Measurements from ENCODE around the gene ARMC3. TPM values are rescaled to one million over a fixed set of nuclear protein-coding genes. Genes with fewer than 3 reads are reported as not detected.

Gene ARMC3
- total RNA-seq, 4 donors from 2014 or later = 0.42 TPM; not detected in 3

DNA sequence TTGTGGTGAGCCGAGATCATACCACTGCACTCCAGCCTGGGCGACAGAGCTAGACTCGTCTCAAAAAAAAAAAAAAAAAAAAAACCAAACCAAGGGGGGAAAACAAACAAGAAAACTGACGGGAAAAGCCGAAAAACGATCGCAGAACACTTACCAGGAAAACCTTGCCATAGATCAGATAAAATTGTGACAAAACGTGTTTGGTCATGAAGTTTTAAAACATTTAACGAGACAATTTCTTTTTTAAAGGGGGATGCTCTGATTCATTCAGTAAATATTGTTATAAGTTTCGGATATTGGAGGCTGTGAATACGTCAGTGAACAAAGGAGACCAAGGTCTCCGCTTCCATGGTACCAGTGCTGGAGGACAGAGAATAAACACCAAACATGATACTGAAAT lies 77.3 kb downstream of the ARMC3 start:
- Histone ChIP-seq H3K27me3 (peaks cover 0 to 4% (median 0%) of the 10 kb centered on the region in 4 donors), H3K36me3 (no peaks in the 10 kb centered on the region), H3K9me3 (no peaks in the 10 kb centered on the region), H3K27ac (replicated peaks in 1 of 4) (no peak overlapping the region), H3K4me1 (no peaks in the 10 kb centered on the region), H3K4me3 (no peak overlapping the region)
- intact Hi-C loops (cut with DNase I) = no loop called here
- 94% methylated on average over 12 of the region's 12 CpGs for WGBS
- DNase-seq (ENCODE audit: extremely low spot score) = no peak
- no peak for TF ChIP-seq POLR2A (IDR thresholded peaks at IDR 0.05; ENCODE audit: low read depth)
- no peak for TF ChIP-seq CTCF (IDR thresholded peaks at IDR 0.05)
- TF ChIP-seq POLR2AphosphoS5 (IDR thresholded peaks at IDR 0.05) = no peak
- no peak for TF ChIP-seq EP300 (IDR thresholded peaks at IDR 0.05)

DNA sequence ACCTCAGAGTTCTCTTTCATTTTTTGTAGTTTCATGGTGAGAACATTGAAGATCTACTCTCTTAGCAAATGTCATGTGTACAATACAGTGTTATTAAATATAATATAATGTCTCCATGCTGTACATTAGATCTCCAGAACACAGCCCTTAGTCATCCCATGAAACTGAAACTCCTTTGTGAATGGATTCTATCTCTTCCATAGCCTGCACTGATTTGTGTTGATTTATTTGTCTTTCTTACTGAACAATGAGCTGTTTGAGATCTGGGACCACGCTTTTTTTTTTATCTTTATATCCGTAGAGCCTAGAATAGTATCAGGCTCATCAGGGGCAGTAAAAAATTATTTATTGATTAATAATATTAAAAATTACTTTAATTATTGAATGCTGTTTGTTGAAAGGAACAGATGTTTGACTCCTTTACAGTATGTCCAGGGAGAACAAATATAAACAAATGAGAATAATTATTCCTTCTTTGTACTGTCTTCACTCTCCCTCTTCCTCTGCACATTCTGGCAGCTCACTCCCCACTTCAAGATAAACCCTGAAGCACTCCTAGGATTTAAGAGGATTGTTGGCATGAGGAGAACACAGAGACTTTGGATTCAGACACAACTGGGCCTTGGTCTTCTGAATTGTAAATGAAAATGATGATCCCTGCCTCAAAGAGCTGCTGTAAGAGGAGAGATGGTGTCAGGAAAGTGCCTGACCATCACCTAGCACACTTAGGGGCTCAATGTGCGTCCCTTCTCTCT lies 85.9 kb downstream of the ARMC3 start:
- no peaks in the 10 kb centered on the region for H3K27me3 ChIP-seq

DNA sequence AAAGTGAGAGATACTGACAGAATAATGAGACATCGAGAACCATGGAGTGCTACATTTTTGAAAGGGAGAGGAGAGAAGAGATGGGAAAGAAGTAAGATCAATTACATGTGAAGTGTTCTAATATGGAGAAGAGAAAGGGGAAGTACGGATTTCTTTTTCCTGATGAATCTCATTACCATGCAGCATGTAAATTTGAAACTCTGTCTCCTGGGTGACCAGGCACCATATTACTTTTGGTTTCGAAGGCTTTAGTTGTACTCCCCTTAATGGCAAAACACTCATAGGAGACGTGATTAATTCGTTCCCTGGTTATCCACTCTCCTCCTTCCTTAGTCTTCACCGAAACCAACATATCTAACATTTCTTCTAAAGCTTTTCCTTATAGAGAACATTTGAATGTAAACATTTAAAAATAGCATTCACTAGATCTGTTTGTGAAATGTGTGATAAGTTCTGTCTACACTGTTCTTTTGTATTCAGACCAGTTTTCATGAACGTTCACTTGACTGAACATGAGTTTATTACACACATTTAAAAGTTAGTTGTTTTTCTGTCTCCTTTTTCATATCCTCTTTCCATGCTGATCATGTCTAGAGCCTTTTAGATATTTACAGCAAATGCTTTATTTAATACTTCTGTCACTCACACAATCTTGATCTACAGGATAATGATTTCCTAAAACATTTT lies 87.3 kb downstream of the ARMC3 start:
- no peak for TF ChIP-seq EP300 (IDR thresholded peaks at IDR 0.05)
- TF ChIP-seq POLR2AphosphoS5 (IDR thresholded peaks at IDR 0.05) = no peak
- TF ChIP-seq CTCF (IDR thresholded peaks at IDR 0.05) = no peak
- no peak for TF ChIP-seq POLR2A (IDR thresholded peaks at IDR 0.05; ENCODE audit: low read depth)
- Histone ChIP-seq H3K27ac (replicated peaks in 1 of 4) (no peak overlapping the region), H3K4me1 (no peaks in the 10 kb centered on the region), H3K27me3 (no peaks in the 10 kb centered on the region), H3K36me3 (no peaks in the 10 kb centered on the region), H3K9me3 (no peaks in the 10 kb centered on the region), H3K4me3 (no peak overlapping the region)
- WGBS = 86% methylated on average over 7 of the region's 7 CpGs
- intact Hi-C loops (cut with DNase I) = no loop called here
- no peak for DNase-seq (ENCODE audit: extremely low spot score)

More for the DNA sequence above, 85.9 kb downstream of the ARMC3 start:
- Histone ChIP-seq H3K9me3 (no peaks in the 10 kb centered on the region), H3K4me3 (no peak overlapping the region), H3K27ac (replicated peaks in 1 of 4) (no peak overlapping the region), H3K36me3 (no peaks in the 10 kb centered on the region), H3K4me1 (no peaks in the 10 kb centered on the region)
- WGBS = 82% methylated on average over 3 of the region's 3 CpGs
- no peak for TF ChIP-seq POLR2AphosphoS5 (IDR thresholded peaks at IDR 0.05)
- no peak for TF ChIP-seq POLR2A (IDR thresholded peaks at IDR 0.05; ENCODE audit: low read depth)
- TF ChIP-seq CTCF (IDR thresholded peaks at IDR 0.05) = no peak
- TF ChIP-seq EP300 (IDR thresholded peaks at IDR 0.05) = no peak
- DNase-seq (ENCODE audit: extremely low spot score) = no peak
- intact Hi-C loops (cut with DNase I) = no loop called here

- Histone ChIP-seq H3K27ac (replicated peaks in 1 of 4) (no peak overlapping the region), H3K4me1 (no peaks in the 10 kb centered on the region), H3K9me3 (peaks cover 0 to 7% (median 0%) of the 10 kb centered on the region in 4 donors), H3K4me3 (no peak overlapping the region), H3K36me3 (no peaks in the 10 kb centered on the region), H3K27me3 (no peaks in the 10 kb centered on the region)
- TF ChIP-seq CTCF (IDR thresholded peaks at IDR 0.05) (no peak), POLR2A (IDR thresholded peaks at IDR 0.05; ENCODE audit: low read depth) (no peak), POLR2AphosphoS5 (IDR thresholded peaks at IDR 0.05) (no peak), EP300 (IDR thresholded peaks at IDR 0.05) (no peak)
- intact Hi-C loops (cut with DNase I) = no loop called here
- DNase-seq (ENCODE audit: extremely low spot score) = no peak
- 42% methylated on average over 3 of the region's 3 CpGs for WGBS
Observed at GRCh38 chr10:23016636-23017035, 88.8 kb downstream of the ARMC3 start.

All from esophagus muscularis mucosa (tissue), 4 donors.